A549 (cell line): ENCODE results near the gene HDHD3. TPM values are rescaled to one million over a fixed set of nuclear protein-coding genes. Genes with fewer than 3 reads are reported as not detected.

ENCODE experiments used
- ATAC-seq, 2 experiments: fragments of 200-7000 bp in 1 of 2; fragments of >200 bp in 1 of 2; cut with Nextera tagmentation in 1 of 2; cut with Tn5 transposase in 1 of 2; 3 replicates each; pipeline versions ENCODE4 v1.8.0 to v1.9.1; 2018 to 2020; ENCODE audit warnings: mild to moderate bottlenecking in 1 of 2, moderate library complexity in 1 of 2
- CTCF ChIA-PET: fragments of 300-600 bp; sonication (Branson Sonifier 250); formaldehyde crosslinking; extraction: SDS; loops from one replicate; lab custom pipeline; 2021; ENCODE audit warnings: antibody characterized with exemption, inconsistent platforms; lab: Yijun Ruan, JAX
- POLR2A ChIA-PET: fragments of 350-600 bp; formaldehyde crosslinking; extraction: SDS; loops from one replicate; lab custom pipeline; 2021; ENCODE audit warnings: antibody characterized with exemption, inconsistent platforms; lab: Yijun Ruan, JAX
- DNase-seq, 2 experiments: peaks; one replicate each; pipeline versions ENCODE4 v3.0.0 to v3.0.0-alpha.2; 2011 to 2016; ENCODE audit warnings: low read depth in 1 of 2, low spot score in 1 of 2
- FAIRE-seq: peaks from 2 replicates; lab custom pipeline; 2011; peaks lifted over from hg19 to GRCh38; lab: Jason Lieb, UNC
- H3K27ac ChIP-seq, 2 experiments: fragments of >200 bp; sonication (Bioruptor Twin); formaldehyde crosslinking; 3 replicates each; pipeline ENCODE4 v1.5.1; 2016 to 2017
- H3K4me1 ChIP-seq: fragments of >200 bp; sonication (Bioruptor Twin); formaldehyde crosslinking; 3 replicates; pipeline ENCODE4 v1.6.1; 2016
- H3K4me2 ChIP-seq: fragments of >200 bp; sonication (Bioruptor Twin); formaldehyde crosslinking; 3 replicates; pipeline ENCODE4 v1.6.1; 2016
- H3K4me3 ChIP-seq: fragments of >200 bp; sonication (Bioruptor Twin); formaldehyde crosslinking; 3 replicates; pipeline ENCODE4 v1.5.1; 2016
- H3K9me3 ChIP-seq: fragments of >200 bp; sonication (Bioruptor Twin); formaldehyde crosslinking; 3 replicates; pipeline ENCODE4 v1.6.1; 2016
- BHLHE40 ChIP-seq: IDR thresholded peaks from 2 replicates; pipeline ENCODE4 v1.6.1; 2012; ENCODE audit warnings: low read depth, low read length, inconsistent platforms
- CEBPB ChIP-seq, 2 experiments: fragments of >200 bp in 1 of 2; sonication (Bioruptor Twin) in 1 of 2; formaldehyde crosslinking in 1 of 2; IDR thresholded peaks; 2 replicates each; pipeline ENCODE4 v1.6.1; 2012 to 2016
- CHD2 ChIP-seq: fragments of 150-350 bp; IDR thresholded peaks from 2 replicates; pipeline ENCODE4 v1.6.1; 2014; ENCODE audit warnings: low read length; ENCODE audit not compliant: partially characterized antibody
- CHD4 ChIP-seq: fragments of 200-600 bp; sonication (generic); IDR thresholded peaks from 2 replicates; pipeline ENCODE4 v1.6.1; 2016; ENCODE audit warnings: antibody characterized with exemption, mild to moderate bottlenecking, borderline replicate concordance
- EHF ChIP-seq: fragments of 250-450 bp; sonication (Bioruptor Pico); IDR thresholded peaks from 2 replicates; pipeline ENCODE4 v1.5.0; 2020; ENCODE audit warnings: mild to moderate bottlenecking
- ESRRA ChIP-seq: fragments of 150-350 bp; IDR thresholded peaks from 2 replicates; pipeline ENCODE4 v1.6.1; 2014; ENCODE audit warnings: mild to moderate bottlenecking, low read length, borderline replicate concordance
- FOSB ChIP-seq: fragments of 250-450 bp; sonication (Bioruptor Pico); IDR thresholded peaks from 2 replicates; pipeline ENCODE4 v1.5.0; 2020; ENCODE audit warnings: mild to moderate bottlenecking, moderate library complexity
- GATA3 ChIP-seq: IDR thresholded peaks from 2 replicates; pipeline ENCODE4 v1.6.1; 2012; ENCODE audit warnings: borderline replicate concordance
- HOXB13 ChIP-seq: fragments of 250-450 bp; sonication (Bioruptor Pico); IDR thresholded peaks from 2 replicates; pipeline ENCODE4 v1.5.0; 2020; ENCODE audit warnings: low read depth, mild to moderate bottlenecking, moderate library complexity
- MAZ ChIP-seq: fragments of 150-350 bp; IDR thresholded peaks from 2 replicates; pipeline ENCODE4 v1.6.1; 2014; ENCODE audit warnings: antibody characterized with exemption, low read depth, low read length, borderline replicate concordance
- NFE2L2 ChIP-seq: fragments of 150-350 bp; conservative IDR thresholded peaks from 2 replicates; pipeline ENCODE4 v1.6.1; 2014; ENCODE audit warnings: low read length
- NPAS2 ChIP-seq: fragments of 250-450 bp; sonication (Bioruptor Pico); IDR thresholded peaks from 2 replicates; pipeline ENCODE4 v1.8.0; 2022; ENCODE audit warnings: mild to moderate bottlenecking, moderate library complexity, borderline replicate concordance
- POLR2A ChIP-seq: IDR thresholded peaks from 2 replicates; pipeline ENCODE4 v1.6.1; 2012; ENCODE audit warnings: mild to moderate bottlenecking, low read length
- RAD21 ChIP-seq, 2 experiments: fragments of >200 bp in 1 of 2; sonication (Bioruptor Twin) in 1 of 2; formaldehyde crosslinking in 1 of 2; IDR thresholded peaks in 1 of 2; conservative IDR thresholded peaks in 1 of 2; 2 replicates in 1 of 2; 3 replicates in 1 of 2; pipeline ENCODE4 v1.6.1; 2012 to 2018; ENCODE audit warnings: inconsistent platforms in 1 of 2
- REST ChIP-seq: fragments of 200-600 bp; sonication (generic); IDR thresholded peaks from 2 replicates; pipeline ENCODE4 v1.6.1; 2016; ENCODE audit warnings: antibody characterized with exemption, mild to moderate bottlenecking, moderate library complexity
- RFX5 ChIP-seq: fragments of 450-650 bp; IDR thresholded peaks from 2 replicates; pipeline ENCODE4 v1.7.1; 2014; ENCODE audit warnings: antibody characterized with exemption, mild to moderate bottlenecking, moderate library complexity
- SREBF2 ChIP-seq: fragments of 450-650 bp; IDR thresholded peaks from 2 replicates; pipeline ENCODE4 v1.6.1; 2014; ENCODE audit warnings: mild to moderate bottlenecking, moderate library complexity
- TP53 ChIP-seq: fragments of 250-450 bp; sonication (Bioruptor Pico); IDR thresholded peaks from 2 replicates; pipeline ENCODE4 v1.5.0; 2021; ENCODE audit warnings: mild to moderate bottlenecking, moderate library complexity
- ZC3H11A ChIP-seq: fragments of 450-650 bp; IDR thresholded peaks from 2 replicates; pipeline ENCODE4 v1.6.1; 2014; ENCODE audit warnings: antibody characterized with exemption, mild to moderate bottlenecking
- ZSCAN20 ChIP-seq: fragments of 250-450 bp; sonication (Bioruptor Pico); IDR thresholded peaks from 2 replicates; pipeline ENCODE4 v1.8.0; 2022; ENCODE audit warnings: mild to moderate bottlenecking, moderate library complexity
- WGBS: methylation state at CpG from one replicate; pipeline ENCODE4 v1.1.6; 2017; ENCODE audit errors: missing lambda C conversion rate; 5-methylcytosine and 5-hydroxymethylcytosine counted together
- polyA plus RNA-seq, 4 experiments: library from polyadenylated mRNA; depleted of rRNA in 3 of 4; stranded (reverse); fragments of >200 nt; fragmentation: RNase III in 1 of 4; extraction: RNeasy Plus Mini Kit Qiagen cat#74134 plus additional on column Dnase treatment in 1 of 4; gene quantifications; 2 replicates in 3 of 4; 3 replicates in 1 of 4; pipeline ENCODE4 v1.2.3, GENCODE V29; 2011 to 2017
- TF ChIP-seq, protein P1 (sequence below): fragments of 150-350 bp; IDR thresholded peaks from 2 replicates; pipeline ENCODE4 v1.6.1; 2014; ENCODE audit warnings: low read depth, mild to moderate bottlenecking, low read length
- TF ChIP-seq, protein P2 (sequence below): IDR thresholded peaks from 2 replicates; pipeline ENCODE4 v1.6.1; 2012
- TF ChIP-seq, protein P3 (sequence below): IDR thresholded peaks from 2 replicates; pipeline ENCODE4 v1.6.1; 2012

HDHD3 gene
- polyA plus RNA-seq, 2 of the 4 experiments (the other 2 are of a cell fraction) = 17.5 to 22.6 TPM

- 96% methylated on average over 21 of the region's 24 CpGs for WGBS
- Histone ChIP-seq H3K9me3 (no peaks in the 10 kb centered on the region), H3K4me2 (no peak overlapping the region), H3K4me3 (no peak overlapping the region), H3K4me1 (peaks cover 4% of the 10 kb centered on the region; the same call in 2 of the 3 replicates), H3K27ac (no peak overlapping the region)
- no peak for ATAC-seq
- FAIRE-seq = no peak
- no peak for DNase-seq
- TF ChIP-seq NPAS2 (CRISPR knock-in tag) (no peak), POLR2A (no peak), BHLHE40 (no peak), RFX5 (no peak), FOSB (CRISPR knock-in tag) (no peak), ZC3H11A (no peak), ESRRA (no peak), REST (no peak), CEBPB (IDR thresholded peaks at IDR 0.05) (no peak), MAZ (no peak), CHD2 (no peak), GATA3 (no peak), SREBF2 (no peak), ZSCAN20 (no peak), CHD4 (no peak), EHF (no peak)
- TF ChIP-seq, protein P1, sequence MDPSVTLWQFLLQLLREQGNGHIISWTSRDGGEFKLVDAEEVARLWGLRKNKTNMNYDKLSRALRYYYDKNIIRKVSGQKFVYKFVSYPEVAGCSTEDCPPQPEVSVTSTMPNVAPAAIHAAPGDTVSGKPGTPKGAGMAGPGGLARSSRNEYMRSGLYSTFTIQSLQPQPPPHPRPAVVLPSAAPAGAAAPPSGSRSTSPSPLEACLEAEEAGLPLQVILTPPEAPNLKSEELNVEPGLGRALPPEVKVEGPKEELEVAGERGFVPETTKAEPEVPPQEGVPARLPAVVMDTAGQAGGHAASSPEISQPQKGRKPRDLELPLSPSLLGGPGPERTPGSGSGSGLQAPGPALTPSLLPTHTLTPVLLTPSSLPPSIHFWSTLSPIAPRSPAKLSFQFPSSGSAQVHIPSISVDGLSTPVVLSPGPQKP = no peak
- TF ChIP-seq, protein P2, sequence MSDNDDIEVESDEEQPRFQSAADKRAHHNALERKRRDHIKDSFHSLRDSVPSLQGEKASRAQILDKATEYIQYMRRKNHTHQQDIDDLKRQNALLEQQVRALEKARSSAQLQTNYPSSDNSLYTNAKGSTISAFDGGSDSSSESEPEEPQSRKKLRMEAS = no peak
- CTCF ChIA-PET = interaction anchor here (0.6 to 1.9 kb wide), 4 partner anchors 12 to 27 kb away, joined by 3 to 7 read pairs (median 4); partner anchors contain the start of gene ALAD
- POLR2A ChIA-PET = interaction anchor here (1.0 to 1.3 kb wide), 2 partner anchors 34 to 99 kb away, joined by 3 read pairs; partner anchors contain the start of genes CDC26, PRPF4 and WDR31
Observed at GRCh38 chr9:113373676-113374392, 3.0 kb downstream of the HDHD3 start.

GRCh38 chr9:113373256-113373655 lies 3.5 kb downstream of the HDHD3 start:
- POLR2A ChIA-PET = no interaction called here
- Histone ChIP-seq H3K4me2 (no peak overlapping the region), H3K27ac (no peak overlapping the region)
- DNase-seq = no peak
- TF ChIP-seq RAD21 (conservative IDR thresholded peaks at IDR 0.05 in 1 of 2, IDR thresholded peaks at IDR 0.05 in 1 of 2) (no peak), HOXB13 (CRISPR knock-in tag) (no peak), NFE2L2 (no peak), TP53 (no peak), ZC3H11A (no peak)
- TF ChIP-seq, protein P3, sequence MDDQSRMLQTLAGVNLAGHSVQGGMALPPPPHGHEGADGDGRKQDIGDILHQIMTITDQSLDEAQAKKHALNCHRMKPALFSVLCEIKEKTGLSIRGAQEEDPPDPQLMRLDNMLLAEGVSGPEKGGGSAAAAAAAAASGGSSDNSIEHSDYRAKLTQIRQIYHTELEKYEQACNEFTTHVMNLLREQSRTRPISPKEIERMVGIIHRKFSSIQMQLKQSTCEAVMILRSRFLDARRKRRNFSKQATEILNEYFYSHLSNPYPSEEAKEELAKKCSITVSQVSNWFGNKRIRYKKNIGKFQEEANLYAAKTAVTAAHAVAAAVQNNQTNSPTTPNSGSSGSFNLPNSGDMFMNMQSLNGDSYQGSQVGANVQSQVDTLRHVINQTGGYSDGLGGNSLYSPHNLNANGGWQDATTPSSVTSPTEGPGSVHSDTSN = no peak
- TF ChIP-seq, all 56 proteins: peak for 0
- no peak for ATAC-seq
- no peak for FAIRE-seq
- WGBS = 81% methylated on average over 3 of the region's 3 CpGs
- CTCF ChIA-PET = interaction anchor here (0.7 to 1.9 kb wide), 3 partner anchors 11 to 34 kb away, joined by 3 to 6 read pairs (median 4); partner anchors contain the start of gene ALAD
- Histone ChIP-seq H3K9me3 (no peaks in the 10 kb centered on the region), H3K4me3 (no peak overlapping the region), H3K4me1 (peaks cover 4% of the 10 kb centered on the region; the same call in 2 of the 3 replicates)
